Transverse colon (tissue), 4 donors: Measurements from ENCODE around the gene UNC13B. TPM values are rescaled to one million over a fixed set of nuclear protein-coding genes. Genes with fewer than 3 reads are reported as not detected.

Experiments
- DNase-seq: peaks from one replicate; pipeline ENCODE4 v3.0.0-alpha.2; 2019
- H3K27ac ChIP-seq, 4 donors: fragments of 200-600 bp; sonication (generic); 2 replicates each; pipeline ENCODE4 v1.5.1; 2016 to 2018; ENCODE audit warnings: inconsistent platforms in 4 of 4
- H3K27me3 ChIP-seq: fragments of 200-600 bp; sonication (generic); 2 replicates; pipeline ENCODE4 v1.5.1; 2017; ENCODE audit warnings: inconsistent platforms
- H3K36me3 ChIP-seq, 4 donors: fragments of 200-600 bp; sonication (generic); 2 replicates each; pipeline ENCODE4 v1.5.1; 2017 to 2019; ENCODE audit warnings: inconsistent platforms in 4 of 4
- H3K4me1 ChIP-seq, 4 donors: fragments of 200-600 bp; sonication (generic); 2 replicates each; pipeline ENCODE4 v1.5.1; 2017 to 2020; ENCODE audit warnings: inconsistent platforms in 4 of 4
- H3K4me3 ChIP-seq, 4 donors: fragments of 200-600 bp; sonication (generic); 1 replicate in 1 of 4; 2 replicates in 3 of 4; pipeline versions ENCODE4 v1.5.1 to v1.6.1; 2017 to 2019; ENCODE audit warnings: inconsistent platforms in 4 of 4
- H3K9me3 ChIP-seq, 2 donors: fragments of 200-600 bp; sonication (generic); 2 replicates each; pipeline ENCODE4 v1.5.1; 2017 to 2019; ENCODE audit warnings: inconsistent platforms in 2 of 2
- EP300 ChIP-seq: sonication (generic); formaldehyde crosslinking; IDR thresholded peaks from one replicate; pipeline ENCODE4 v1.6.1; 2017; ENCODE audit warnings: antibody characterized with exemption, low read depth
- POLR2A ChIP-seq: fragments of 450-650 bp; IDR thresholded peaks from one replicate; pipeline ENCODE4 v1.6.1; 2016; ENCODE audit warnings: antibody characterized with exemption, mild to moderate bottlenecking, moderate library complexity
- POLR2AphosphoS5 ChIP-seq, 3 donors: sonication (generic); formaldehyde crosslinking; IDR thresholded peaks; one replicate each; pipeline ENCODE4 v1.6.1; 2016; ENCODE audit warnings: antibody characterized with exemption in 3 of 3
- WGBS, 2 donors: methylation state at CpG; one replicate each; pipeline ENCODE4 v1.1.5; 2018; ENCODE audit warnings: low coverage in 1 of 2; 5-methylcytosine and 5-hydroxymethylcytosine counted together
- in situ Hi-C, 4 donors: fragments of 200-750 bp; cut with MboI; loops; one replicate each; pipeline versions ENCODE4 v1.15.0 to v1.15.1; 2017; ENCODE audit warnings: low sequenced_read_pairs in 3 of 4, low pct_ligation_motif_present in 1 of 4, low pct_unique_long_range_greater_than_20kb in 1 of 4
- intact Hi-C: fragments of 100-400 bp; cut with DNase I; formaldehyde crosslinking; loops from one replicate; pipeline ENCODE4 v1.15.1; 2023; ENCODE audit warnings: low total_unique reads
- total RNA-seq, 4 donors: library from RNA; depleted of rRNA; stranded (reverse); fragments of >200 nt; gene quantifications; one replicate each; pipeline ENCODE4 v1.1.0, GENCODE V29; 2016
- TF ChIP-seq, protein P1 (sequence below), 5 experiments: fragments of 200-600 bp in 3 of 5; fragments of 450-650 bp in 2 of 5; sonication (generic) in 3 of 5; IDR thresholded peaks; 1 replicate in 2 of 5; 2 replicates in 3 of 5; pipeline ENCODE4 v1.5.1; 2016 to 2017; ENCODE audit warnings: antibody characterized with exemption in 5 of 5, inconsistent platforms in 3 of 5, mild to moderate bottlenecking in 2 of 5, moderate library complexity in 1 of 5

Gene UNC13B
- total RNA-seq, 4 donors from 2014 or later = 52.1 to 67.0 (median 58.9) TPM

DNA sequence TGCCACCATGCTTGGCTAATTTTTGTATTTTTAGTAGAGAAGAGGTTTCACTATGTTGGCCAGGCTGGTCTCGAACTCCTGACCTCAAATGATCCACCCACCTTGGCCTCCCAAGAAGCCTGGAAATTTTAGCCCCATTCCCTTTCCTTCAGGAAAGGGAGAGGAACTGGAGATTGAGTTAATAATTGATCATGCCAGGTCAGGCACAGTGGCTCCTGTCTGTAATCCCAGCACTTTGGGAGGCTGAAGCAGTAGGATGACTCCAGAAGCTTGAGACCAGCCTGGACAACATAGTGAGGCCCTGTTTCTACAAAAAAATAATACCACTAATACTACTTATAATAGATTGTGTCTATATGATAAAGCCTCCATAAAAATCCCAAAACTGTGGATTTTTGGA is 124.6 kb downstream of the UNC13B start:
- Histone ChIP-seq H3K27ac (no peak overlapping the region), H3K36me3 (no peaks in the 10 kb centered on the region), H3K4me3 (no peak overlapping the region), H3K4me1 (no peaks in the 10 kb centered on the region), H3K9me3 (no peaks in the 10 kb centered on the region), H3K27me3 (no peaks in the 10 kb centered on the region)
- 83 to 100% methylated on average over 1 of the region's 1 CpG for WGBS, 2 donors
- intact Hi-C loops = no loop called here
- no peak for DNase-seq
- in situ Hi-C loops = no loop called here
- TF ChIP-seq POLR2AphosphoS5 (IDR thresholded peaks at IDR 0.05) (no peak), POLR2A (no peak), EP300 (no peak)
- TF ChIP-seq, protein P1, sequence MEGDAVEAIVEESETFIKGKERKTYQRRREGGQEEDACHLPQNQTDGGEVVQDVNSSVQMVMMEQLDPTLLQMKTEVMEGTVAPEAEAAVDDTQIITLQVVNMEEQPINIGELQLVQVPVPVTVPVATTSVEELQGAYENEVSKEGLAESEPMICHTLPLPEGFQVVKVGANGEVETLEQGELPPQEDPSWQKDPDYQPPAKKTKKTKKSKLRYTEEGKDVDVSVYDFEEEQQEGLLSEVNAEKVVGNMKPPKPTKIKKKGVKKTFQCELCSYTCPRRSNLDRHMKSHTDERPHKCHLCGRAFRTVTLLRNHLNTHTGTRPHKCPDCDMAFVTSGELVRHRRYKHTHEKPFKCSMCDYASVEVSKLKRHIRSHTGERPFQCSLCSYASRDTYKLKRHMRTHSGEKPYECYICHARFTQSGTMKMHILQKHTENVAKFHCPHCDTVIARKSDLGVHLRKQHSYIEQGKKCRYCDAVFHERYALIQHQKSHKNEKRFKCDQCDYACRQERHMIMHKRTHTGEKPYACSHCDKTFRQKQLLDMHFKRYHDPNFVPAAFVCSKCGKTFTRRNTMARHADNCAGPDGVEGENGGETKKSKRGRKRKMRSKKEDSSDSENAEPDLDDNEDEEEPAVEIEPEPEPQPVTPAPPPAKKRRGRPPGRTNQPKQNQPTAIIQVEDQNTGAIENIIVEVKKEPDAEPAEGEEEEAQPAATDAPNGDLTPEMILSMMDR (IDR thresholded peaks at IDR 0.05) = no peak

GRCh38 chr9:35287987-35288632 is 126.3 kb downstream of the UNC13B start:
- TF ChIP-seq POLR2AphosphoS5 (IDR thresholded peaks at IDR 0.05) (no peak), EP300 (no peak), POLR2A (no peak)
- TF ChIP-seq, protein P1 (IDR thresholded peaks at IDR 0.05) = no peak
- H3K27me3 ChIP-seq = no peaks in the 10 kb centered on the region

DNA sequence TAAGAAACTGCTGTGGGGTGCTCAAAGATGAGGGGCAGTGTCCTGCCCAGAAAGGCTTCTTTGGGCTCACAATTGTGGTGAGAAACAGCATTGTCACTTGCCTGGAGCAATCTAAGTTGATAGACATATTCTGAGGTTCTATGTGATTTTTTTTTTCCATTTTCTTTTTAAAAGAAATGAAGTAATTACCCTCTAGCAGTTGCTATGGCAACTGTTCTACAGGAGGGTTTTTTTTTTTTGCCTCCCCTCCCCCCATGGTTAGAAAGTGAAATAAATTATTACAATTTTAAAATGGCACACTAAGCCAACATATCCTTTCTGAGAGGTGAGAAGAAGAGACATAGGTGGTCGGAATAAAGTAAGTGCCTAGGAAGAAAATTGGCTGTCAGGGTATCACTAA is 127.0 kb downstream of the UNC13B start:
- 88 to 100% methylated on average over 1 of the region's 1 CpG for WGBS, 2 donors
- in situ Hi-C loops = no loop called here
- intact Hi-C loops = no loop called here

More at GRCh38 chr9:35287987-35288632, 126.3 kb downstream of the UNC13B start:
- Histone ChIP-seq H3K4me1 (no peaks in the 10 kb centered on the region), H3K9me3 (no peaks in the 10 kb centered on the region), H3K4me3 (no peak overlapping the region), H3K27ac (no peak overlapping the region), H3K36me3 (no peaks in the 10 kb centered on the region)
- intact Hi-C loops = no loop called here
- 73 to 90% methylated on average over 3 of the region's 3 CpGs for WGBS, 2 donors
- no peak for DNase-seq
- in situ Hi-C loops = no loop called here

DNA sequence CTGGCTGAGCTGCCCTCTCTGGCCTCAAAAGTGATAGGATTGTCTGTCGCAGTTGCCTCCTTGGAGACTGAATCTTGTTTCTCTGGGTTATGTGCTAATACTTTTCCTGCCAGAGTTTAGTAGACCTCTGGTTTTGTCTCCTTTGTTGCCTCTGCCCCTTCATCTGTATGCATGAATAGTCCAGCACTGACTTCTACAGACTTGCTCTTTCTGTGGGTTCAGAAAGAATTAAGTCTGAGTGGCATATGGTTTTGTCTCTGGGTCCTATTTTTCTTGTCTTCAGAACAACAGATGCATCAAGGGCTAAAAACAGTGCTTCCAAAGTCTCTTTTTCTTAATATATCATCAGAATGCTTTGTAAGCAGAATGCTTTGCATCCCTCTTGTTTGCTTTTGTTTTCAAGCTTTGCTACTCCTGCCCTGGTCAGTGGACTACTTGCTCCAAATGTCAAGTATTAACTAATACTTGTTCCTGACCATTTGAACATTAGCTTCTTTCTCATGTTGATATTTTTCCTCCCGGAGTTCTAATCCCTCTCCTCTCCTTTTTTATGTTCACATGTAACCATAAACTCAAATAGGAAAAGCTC is 131.7 kb downstream of the UNC13B start:
- H3K4me3 ChIP-seq = no peak overlapping the region
- intact Hi-C loops (no loop called here), in situ Hi-C loops (no loop called here)
- no peaks in the 10 kb centered on the region for H3K9me3 ChIP-seq
- WGBS, 2 donors = 58 to 88% methylated on average over 2 of the region's 2 CpGs
- no peaks in the 10 kb centered on the region for H3K27me3 ChIP-seq
- H3K27ac ChIP-seq = no peak overlapping the region
- H3K4me1 ChIP-seq = no peaks in the 10 kb centered on the region
- no peak for DNase-seq
- no peaks in the 10 kb centered on the region for H3K36me3 ChIP-seq
- TF ChIP-seq, protein P1 (IDR thresholded peaks at IDR 0.05) = no peak
- no peak for TF ChIP-seq EP300

More for the DNA sequence above, 127.0 kb downstream of the UNC13B start:
- DNase-seq = no peak
- H3K36me3 ChIP-seq = no peaks in the 10 kb centered on the region
- H3K4me3 ChIP-seq = no peak overlapping the region
- TF ChIP-seq POLR2AphosphoS5 (IDR thresholded peaks at IDR 0.05) (no peak), EP300 (no peak), POLR2A (no peak)
- TF ChIP-seq, protein P1 (IDR thresholded peaks at IDR 0.05) = no peak
- H3K9me3 ChIP-seq = no peaks in the 10 kb centered on the region
- no peaks in the 10 kb centered on the region for H3K4me1 ChIP-seq
- H3K27me3 ChIP-seq = no peaks in the 10 kb centered on the region
- no peak overlapping the region for H3K27ac ChIP-seq
